ENCODE results near the gene MRPS6. TPM values are rescaled to one million over a fixed set of nuclear protein-coding genes. Genes with fewer than 3 reads are reported as not detected.

MRPS6 gene
- total RNA-seq, 4 donors from 2014 or later, result 17.3 to 54.8 (median 29.3) TPM

DNA sequence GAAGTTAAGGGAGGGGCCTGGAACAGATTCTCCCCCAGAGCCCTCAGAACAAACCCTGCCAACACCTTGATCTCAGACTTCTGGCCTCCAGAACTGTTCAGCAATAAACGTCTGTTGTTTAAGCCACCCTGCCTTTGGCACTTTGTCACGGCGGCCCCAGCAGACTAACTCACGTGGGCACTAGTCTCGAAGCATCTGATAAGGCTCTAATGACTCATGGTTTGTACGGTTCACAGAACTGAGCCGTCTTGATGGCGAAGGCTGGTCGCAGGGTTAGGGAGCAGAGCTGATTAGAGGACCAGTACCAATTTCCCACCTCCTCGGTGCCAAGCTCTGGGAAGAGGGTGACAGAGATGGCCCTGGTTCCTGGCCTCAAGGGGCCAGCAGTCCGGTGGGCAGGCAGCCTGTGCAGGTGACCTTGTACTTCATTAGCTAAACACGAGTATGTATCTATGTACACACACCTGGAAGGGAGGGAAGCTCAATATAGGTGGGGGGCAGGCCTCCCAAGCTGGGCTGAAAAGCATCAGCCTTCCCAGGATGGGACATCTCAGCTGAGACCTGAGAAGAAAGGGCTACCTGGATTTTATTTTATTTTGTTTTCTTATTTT, 112.8 kb downstream of the MRPS6 start:
- Histone ChIP-seq H3K27me3 (no peaks in the 10 kb centered on the region), H3K4me1 (peaks cover 3 to 26% of the 10 kb centered on the region in 2 donors), H3K27ac (no peak overlapping the region), H3K9me3 (no peaks in the 10 kb centered on the region), H3K4me3 (no peak overlapping the region), H3K36me3 (no peaks in the 10 kb centered on the region)
- in situ Hi-C loops (cut with MboI; ENCODE audit: low sequenced_read_pairs in 4 of 4), result no loop called here
- no peak for DNase-seq
- TF ChIP-seq POLR2A (IDR thresholded peaks at IDR 0.05), result no peak
- no peak for TF ChIP-seq CTCF (IDR thresholded peaks at IDR 0.05 in 4 of 5, conservative IDR thresholded peaks at IDR 0.05 in 1 of 5)
- intact Hi-C loops (cut with DNase I; ENCODE audit: low total_unique reads), result no loop called here
- ATAC-seq, result no peak

DNA sequence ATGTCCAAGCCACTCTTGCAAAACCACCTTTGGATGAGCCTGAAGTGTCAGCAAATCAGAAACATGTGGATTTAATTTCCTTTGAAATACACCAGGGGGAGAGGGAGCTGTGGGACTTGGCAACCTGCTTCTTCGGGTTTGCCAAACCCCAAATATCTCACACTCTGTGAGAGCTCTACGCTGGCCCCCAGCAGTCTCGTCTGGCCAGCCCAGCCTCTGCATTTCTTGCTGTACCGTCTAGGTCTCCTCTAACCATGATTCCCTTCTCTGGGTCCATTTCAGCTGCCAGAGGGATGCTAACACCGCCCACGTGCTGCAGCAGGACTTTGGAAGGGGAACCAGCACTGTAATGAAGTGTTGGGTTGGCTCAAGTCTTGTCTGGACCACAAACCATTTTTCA, 114.6 kb downstream of the MRPS6 start:
- H3K4me3 ChIP-seq, result no peak overlapping the region
- in situ Hi-C loops (cut with MboI; ENCODE audit: low sequenced_read_pairs in 4 of 4), result no loop called here
- H3K27me3 ChIP-seq, result no peaks in the 10 kb centered on the region
- peak in 1 of 2 donors; percentile 33 for ATAC-seq
- no peaks in the 10 kb centered on the region for H3K36me3 ChIP-seq
- H3K4me1 ChIP-seq, result peaks cover 3 to 18% of the 10 kb centered on the region in 2 donors
- no peak for TF ChIP-seq POLR2A (IDR thresholded peaks at IDR 0.05)
- TF ChIP-seq CTCF (IDR thresholded peaks at IDR 0.05 in 4 of 5, conservative IDR thresholded peaks at IDR 0.05 in 1 of 5), result no peak
- H3K9me3 ChIP-seq, result no peaks in the 10 kb centered on the region
- peak in 1 of 2 donors; percentile 43 for DNase-seq
- intact Hi-C loops (cut with DNase I; ENCODE audit: low total_unique reads), result no loop called here
- no peak overlapping the region for H3K27ac ChIP-seq

DNA sequence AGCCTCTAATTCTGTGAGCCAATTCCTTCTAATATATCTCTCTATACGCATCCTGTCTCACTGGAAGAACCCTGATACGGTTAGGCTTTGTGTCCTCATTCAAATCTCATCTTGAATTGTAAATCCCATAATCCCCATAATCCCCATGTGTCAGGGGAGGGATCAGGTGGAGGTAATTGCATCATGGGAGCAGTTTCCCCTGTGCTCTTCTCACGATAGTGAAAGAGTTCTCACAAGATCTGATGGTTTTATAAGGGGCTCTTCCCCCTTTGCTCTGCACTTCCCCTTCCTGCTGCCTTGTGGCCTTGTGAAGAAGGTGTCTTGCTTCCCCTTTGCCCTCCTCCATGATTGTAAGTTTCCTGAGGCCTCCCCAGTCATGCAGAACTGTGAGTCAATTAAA, 116.1 kb downstream of the MRPS6 start:
- no peak for ATAC-seq
- intact Hi-C loops (cut with DNase I; ENCODE audit: low total_unique reads) (no loop called here), in situ Hi-C loops (cut with MboI; ENCODE audit: low sequenced_read_pairs in 4 of 4) (no loop called here)
- Histone ChIP-seq H3K36me3 (no peaks in the 10 kb centered on the region), H3K27ac (no peak overlapping the region), H3K9me3 (no peaks in the 10 kb centered on the region), H3K27me3 (no peaks in the 10 kb centered on the region), H3K4me3 (no peak overlapping the region), H3K4me1 (peaks cover 0 to 7% of the 10 kb centered on the region in 2 donors)
- TF ChIP-seq CTCF (IDR thresholded peaks at IDR 0.05 in 4 of 5, conservative IDR thresholded peaks at IDR 0.05 in 1 of 5) (no peak), POLR2A (IDR thresholded peaks at IDR 0.05) (no peak)
- no peak for DNase-seq

GRCh38 chr21:34190576-34191321, 117.4 kb downstream of the MRPS6 start:
- TF ChIP-seq POLR2A (IDR thresholded peaks at IDR 0.05) (no peak), CTCF (IDR thresholded peaks at IDR 0.05 in 4 of 5, conservative IDR thresholded peaks at IDR 0.05 in 1 of 5) (no peak)
- DNase-seq (no peak), ATAC-seq (no peak)
- Histone ChIP-seq H3K36me3 (no peaks in the 10 kb centered on the region), H3K9me3 (no peaks in the 10 kb centered on the region), H3K4me1 (peaks cover 0 to 5% of the 10 kb centered on the region in 2 donors), H3K27ac (peak overlapping the region in 1 of 4 donors; percentile 27), H3K4me3 (no peak overlapping the region), H3K27me3 (no peaks in the 10 kb centered on the region)
- in situ Hi-C loops (cut with MboI; ENCODE audit: low sequenced_read_pairs in 4 of 4) (no loop called here), intact Hi-C loops (cut with DNase I; ENCODE audit: low total_unique reads) (no loop called here)

All from gastrocnemius medialis (tissue), 4 donors.